22Rv1 (cell line): ENCODE data around the gene ODF2.

Experiments used
- ZFX ChIP-seq: fragments of 450-650 bp; IDR thresholded peaks from 2 replicates; pipeline ENCODE4 v1.6.1; 2017; ENCODE audit warnings: antibody characterized with exemption, borderline replicate concordance
- TF ChIP-seq, protein P1 (sequence below): fragments of 450-650 bp; IDR thresholded peaks from 2 replicates; pipeline ENCODE4 v1.5.1; 2017; ENCODE audit warnings: mild to moderate bottlenecking

DNA sequence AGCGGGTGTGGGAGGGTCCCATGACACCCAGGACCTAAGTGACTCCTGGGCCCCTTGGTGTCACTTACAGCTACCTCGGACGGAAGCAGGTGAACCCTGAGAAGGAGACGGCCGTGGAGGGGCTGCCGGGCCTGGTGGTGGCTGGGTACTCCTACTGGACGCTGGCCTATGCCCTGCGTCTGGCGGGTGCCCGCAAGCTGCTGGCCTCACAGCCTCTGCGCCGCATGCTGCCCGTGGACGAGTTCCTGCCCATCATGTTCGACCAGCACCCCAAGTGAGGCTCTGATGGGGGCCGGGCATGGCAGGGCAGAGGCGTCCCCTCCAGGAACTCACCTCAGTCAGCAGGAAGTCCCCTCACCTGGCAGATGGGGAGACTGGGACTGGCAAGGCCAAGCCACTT is 21.5 kb upstream of the ODF2 start:
- TF ChIP-seq, protein P1, sequence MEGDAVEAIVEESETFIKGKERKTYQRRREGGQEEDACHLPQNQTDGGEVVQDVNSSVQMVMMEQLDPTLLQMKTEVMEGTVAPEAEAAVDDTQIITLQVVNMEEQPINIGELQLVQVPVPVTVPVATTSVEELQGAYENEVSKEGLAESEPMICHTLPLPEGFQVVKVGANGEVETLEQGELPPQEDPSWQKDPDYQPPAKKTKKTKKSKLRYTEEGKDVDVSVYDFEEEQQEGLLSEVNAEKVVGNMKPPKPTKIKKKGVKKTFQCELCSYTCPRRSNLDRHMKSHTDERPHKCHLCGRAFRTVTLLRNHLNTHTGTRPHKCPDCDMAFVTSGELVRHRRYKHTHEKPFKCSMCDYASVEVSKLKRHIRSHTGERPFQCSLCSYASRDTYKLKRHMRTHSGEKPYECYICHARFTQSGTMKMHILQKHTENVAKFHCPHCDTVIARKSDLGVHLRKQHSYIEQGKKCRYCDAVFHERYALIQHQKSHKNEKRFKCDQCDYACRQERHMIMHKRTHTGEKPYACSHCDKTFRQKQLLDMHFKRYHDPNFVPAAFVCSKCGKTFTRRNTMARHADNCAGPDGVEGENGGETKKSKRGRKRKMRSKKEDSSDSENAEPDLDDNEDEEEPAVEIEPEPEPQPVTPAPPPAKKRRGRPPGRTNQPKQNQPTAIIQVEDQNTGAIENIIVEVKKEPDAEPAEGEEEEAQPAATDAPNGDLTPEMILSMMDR: no peak
- TF ChIP-seq ZFX: no peak
